ENCODE results near the gene NLGN4Y.

NLGN4Y gene

DNA sequence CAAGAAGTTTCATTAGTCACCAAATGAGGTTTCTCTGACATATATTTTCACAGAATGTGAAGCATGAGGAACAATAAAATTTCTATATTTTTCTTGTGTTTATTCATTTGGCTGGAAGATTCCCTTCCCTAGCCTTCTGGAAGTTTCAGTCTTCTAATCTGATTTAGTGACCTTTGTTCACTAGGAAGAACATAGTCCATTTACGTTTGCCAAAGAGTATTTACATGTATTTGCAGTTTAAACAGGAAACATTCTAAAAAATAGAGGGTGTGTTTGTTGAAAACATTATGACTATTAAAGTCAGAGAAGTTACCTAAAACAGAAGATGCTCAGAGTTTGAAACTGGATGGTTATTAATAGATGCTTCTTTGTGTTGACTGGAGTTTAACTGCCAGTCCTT is 238.6 kb downstream of the NLGN4Y start:
- TF ChIP-seq FOXP2 (optimal IDR thresholded peaks at IDR 0.05; ENCODE audit: borderline replicate concordance, extremely low read depth, extremely low read length, insufficient read depth) = no peak
- no peak for TF ChIP-seq REST (IDR thresholded peaks at IDR 0.05; ENCODE audit: insufficient read depth in 1 of 2, low read depth in 2 of 2, low read length in 2 of 2)
- TF ChIP-seq SIN3A (IDR thresholded peaks at IDR 0.05; ENCODE audit: borderline replicate concordance, insufficient read depth, low read length) = no peak
- TF ChIP-seq TAF1 (IDR thresholded peaks at IDR 0.05; ENCODE audit: borderline replicate concordance, insufficient read depth, low read length) = no peak
- no peak for TF ChIP-seq POLR2AphosphoS5 (IDR thresholded peaks at IDR 0.05; ENCODE audit: low read depth, low read length)

DNA sequence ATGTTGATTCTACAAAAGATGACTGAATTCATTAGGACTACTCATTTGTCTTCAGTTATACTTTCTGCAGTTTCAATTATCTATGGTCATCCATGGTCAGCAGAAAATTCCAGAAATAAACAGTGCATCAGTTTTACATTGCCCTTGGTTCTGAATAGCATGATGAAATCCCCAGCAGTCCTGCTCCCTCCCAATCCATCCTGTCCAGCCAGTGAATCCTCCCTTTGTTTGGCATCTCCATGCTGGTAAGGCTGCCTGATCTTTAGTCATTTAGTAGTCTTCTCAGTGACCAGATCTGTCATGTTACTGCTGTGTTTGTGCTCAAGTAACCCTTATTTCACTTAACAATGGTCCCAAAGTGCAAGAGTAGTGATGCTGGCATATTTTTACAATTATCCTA is 239.3 kb downstream of the NLGN4Y start:
- TF ChIP-seq SIN3A (IDR thresholded peaks at IDR 0.05; ENCODE audit: borderline replicate concordance, insufficient read depth, low read length) (no peak), TAF1 (IDR thresholded peaks at IDR 0.05; ENCODE audit: borderline replicate concordance, insufficient read depth, low read length) (no peak), POLR2AphosphoS5 (IDR thresholded peaks at IDR 0.05; ENCODE audit: low read depth, low read length) (no peak), FOXP2 (optimal IDR thresholded peaks at IDR 0.05; ENCODE audit: borderline replicate concordance, extremely low read depth, extremely low read length, insufficient read depth) (no peak), REST (IDR thresholded peaks at IDR 0.05; ENCODE audit: insufficient read depth in 1 of 2, low read depth in 2 of 2, low read length in 2 of 2) (no peak)

GRCh38 chrY:14778208-14778607 is 253.9 kb downstream of the NLGN4Y start:
- TF ChIP-seq SIN3A (IDR thresholded peaks at IDR 0.05; ENCODE audit: borderline replicate concordance, insufficient read depth, low read length) (no peak), POLR2AphosphoS5 (IDR thresholded peaks at IDR 0.05; ENCODE audit: low read depth, low read length) (no peak), REST (IDR thresholded peaks at IDR 0.05; ENCODE audit: insufficient read depth in 1 of 2, low read depth in 2 of 2, low read length in 2 of 2) (no peak), TAF1 (IDR thresholded peaks at IDR 0.05; ENCODE audit: borderline replicate concordance, insufficient read depth, low read length) (no peak), FOXP2 (optimal IDR thresholded peaks at IDR 0.05; ENCODE audit: borderline replicate concordance, extremely low read depth, extremely low read length, insufficient read depth) (no peak)

DNA sequence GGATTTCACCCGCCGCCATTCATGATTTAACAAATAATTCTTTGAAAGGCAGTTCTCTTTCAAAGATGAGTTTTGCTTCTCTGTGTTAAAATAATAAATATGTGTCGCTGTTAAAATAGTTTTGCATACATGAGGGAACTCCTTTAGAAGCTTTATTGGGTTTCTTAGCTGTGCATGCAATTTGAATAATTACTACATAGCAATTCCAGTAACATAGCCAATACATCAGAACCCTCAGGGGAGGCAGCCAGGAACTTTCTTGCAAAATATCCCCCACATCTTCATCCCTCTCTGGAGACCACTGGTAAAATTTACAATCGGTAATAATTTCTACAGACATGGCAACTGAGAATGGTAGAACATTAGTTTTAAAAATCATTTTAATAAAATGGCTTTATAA is 268.8 kb downstream of the NLGN4Y start:
- TF ChIP-seq SIN3A (IDR thresholded peaks at IDR 0.05; ENCODE audit: borderline replicate concordance, insufficient read depth, low read length) (no peak), REST (IDR thresholded peaks at IDR 0.05; ENCODE audit: insufficient read depth in 1 of 2, low read depth in 2 of 2, low read length in 2 of 2) (no peak), POLR2AphosphoS5 (IDR thresholded peaks at IDR 0.05; ENCODE audit: low read depth, low read length) (no peak), FOXP2 (optimal IDR thresholded peaks at IDR 0.05; ENCODE audit: borderline replicate concordance, extremely low read depth, extremely low read length, insufficient read depth) (no peak), TAF1 (IDR thresholded peaks at IDR 0.05; ENCODE audit: borderline replicate concordance, insufficient read depth, low read length) (no peak)

DNA sequence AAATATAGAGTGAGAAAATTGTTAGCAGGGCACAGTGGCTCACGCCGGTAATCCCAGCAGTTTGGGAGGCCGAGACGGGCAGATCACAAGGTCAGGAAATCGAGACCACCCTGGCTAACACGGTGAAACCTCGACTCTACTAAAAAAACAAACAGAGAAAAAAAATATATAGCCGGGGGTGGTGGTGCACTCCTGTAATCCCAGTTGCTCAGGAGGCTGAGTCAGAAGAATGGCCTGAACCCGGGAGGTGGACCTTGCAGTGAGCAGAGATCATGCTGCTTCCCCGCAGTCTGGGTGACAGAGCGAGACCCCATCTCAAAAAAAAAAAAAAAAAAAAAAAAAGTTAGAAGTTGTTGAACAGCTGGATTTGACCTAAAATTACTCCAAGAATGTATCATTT is 269.3 kb downstream of the NLGN4Y start:
- TF ChIP-seq REST (IDR thresholded peaks at IDR 0.05; ENCODE audit: insufficient read depth in 1 of 2, low read depth in 2 of 2, low read length in 2 of 2) (no peak), FOXP2 (optimal IDR thresholded peaks at IDR 0.05; ENCODE audit: borderline replicate concordance, extremely low read depth, extremely low read length, insufficient read depth) (no peak), POLR2AphosphoS5 (IDR thresholded peaks at IDR 0.05; ENCODE audit: low read depth, low read length) (no peak), SIN3A (IDR thresholded peaks at IDR 0.05; ENCODE audit: borderline replicate concordance, insufficient read depth, low read length) (no peak), TAF1 (IDR thresholded peaks at IDR 0.05; ENCODE audit: borderline replicate concordance, insufficient read depth, low read length) (no peak)

Measured in PFSK-1 (cell line).